NCI-H1417 (cell line): Measurements from ENCODE around the gene CAB39L.

Experiments
- DNase-seq, 3 experiments: peaks; one replicate each; lab custom pipeline; 2025; lab: John Stamatoyannopoulos, UW

The CAB39L gene

GRCh38 chr13:49443704-49444523 is at the start of gene CAB39L, which contains the start of gene SETDB2:
Gene CAB39L (minus strand): TSS chr13:49444064. CDS start chr13:49382910, 61,154 bp downstream.
Gene SETDB2 (plus strand): TSS chr13:49444274. CDS start chr13:49451894, 7,620 bp downstream.
- DNase-seq, result peak; percentile 97 to 99 (median 98)

DNA sequence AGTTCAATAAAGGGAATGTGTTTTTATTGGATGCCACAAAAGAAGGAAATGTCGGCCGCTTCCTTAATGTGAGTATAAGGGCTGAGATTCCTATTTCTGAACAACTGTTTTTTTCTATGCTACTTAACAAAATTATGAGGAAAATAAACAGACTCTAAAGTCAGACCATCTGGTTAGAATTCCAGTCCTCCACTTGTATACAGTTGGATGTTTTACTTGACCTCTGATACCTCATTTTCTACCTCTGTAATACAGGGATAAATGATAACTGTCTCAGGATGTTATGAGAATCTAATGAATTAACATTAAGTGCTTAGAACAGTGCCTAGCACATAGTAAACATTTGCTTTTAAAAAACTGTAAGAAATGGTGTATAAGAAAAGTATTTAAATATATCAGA is 44.7 kb upstream of the CAB39L start:
- no peak for DNase-seq

- no peak for DNase-seq
Observed at GRCh38 chr13:49481788-49482187, 37.9 kb upstream of the CAB39L start.

DNA sequence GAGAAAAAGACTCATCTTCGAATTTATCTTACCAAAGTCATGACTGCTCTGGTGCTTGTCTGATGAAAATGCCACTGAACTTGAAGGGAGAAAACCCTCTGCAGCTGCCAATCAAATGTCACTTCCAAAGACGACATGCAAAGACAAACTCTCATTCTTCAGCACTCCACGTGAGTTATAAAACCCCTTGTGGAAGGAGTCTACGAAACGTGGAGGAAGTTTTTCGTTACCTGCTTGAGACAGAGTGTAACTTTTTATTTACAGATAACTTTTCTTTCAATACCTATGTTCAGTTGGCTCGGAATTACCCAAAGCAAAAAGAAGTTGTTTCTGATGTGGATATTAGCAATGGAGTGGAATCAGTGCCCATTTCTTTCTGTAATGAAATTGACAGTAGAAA is 32.7 kb upstream of the CAB39L start:
- no peak for DNase-seq

DNA sequence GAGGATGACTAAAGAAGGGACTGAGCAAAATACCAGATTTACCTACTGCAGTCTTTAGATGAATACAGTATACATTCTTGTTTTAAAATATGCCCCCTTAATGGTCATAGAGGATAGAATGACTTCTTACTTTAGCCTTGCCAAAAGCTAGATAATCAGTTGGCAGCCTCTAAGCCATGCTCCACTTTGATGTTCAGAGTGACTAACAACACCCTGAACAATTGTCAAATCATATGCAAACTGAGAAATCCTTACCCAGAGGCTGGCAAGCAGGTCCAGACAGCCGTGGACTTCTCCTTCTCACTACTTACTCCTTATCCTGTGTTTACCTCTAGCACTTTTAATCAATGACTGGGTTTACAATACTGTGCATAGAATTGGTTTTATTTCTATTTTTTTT is 28.3 kb upstream of the CAB39L start:
- DNase-seq, result no peak

DNA sequence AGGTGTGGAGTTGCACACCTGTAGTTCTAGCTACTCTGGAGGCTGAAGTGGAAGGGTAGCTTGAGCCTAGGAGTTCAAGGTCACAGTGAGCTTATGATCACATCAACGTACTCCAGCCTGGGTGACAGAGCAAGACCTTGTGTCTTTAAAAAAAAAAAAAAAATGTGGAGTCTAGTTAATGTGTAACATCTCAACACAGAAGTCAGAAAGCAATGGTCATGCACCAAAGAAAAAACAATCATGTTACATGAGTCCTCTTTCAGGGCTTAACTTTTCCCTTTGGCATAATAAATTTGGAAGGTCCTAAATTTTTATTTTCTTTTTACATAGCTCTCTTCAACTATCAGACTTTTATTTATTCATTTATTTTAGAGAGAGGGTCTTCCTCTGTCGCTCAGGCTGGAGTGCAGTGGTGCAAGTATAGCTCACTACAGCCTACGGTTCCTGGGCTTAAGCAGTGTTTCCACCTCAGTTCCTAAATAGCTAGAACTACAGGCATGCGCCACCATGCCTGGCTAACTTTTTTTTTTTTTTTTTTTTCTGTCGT is 22.5 kb upstream of the CAB39L start:
- no peak for DNase-seq

GRCh38 chr13:49464621-49465325 is 20.9 kb upstream of the CAB39L start:
- DNase-seq, result no peak

- no peak for DNase-seq
Observed at GRCh38 chr13:49464085-49464484, 20.2 kb upstream of the CAB39L start.

DNA sequence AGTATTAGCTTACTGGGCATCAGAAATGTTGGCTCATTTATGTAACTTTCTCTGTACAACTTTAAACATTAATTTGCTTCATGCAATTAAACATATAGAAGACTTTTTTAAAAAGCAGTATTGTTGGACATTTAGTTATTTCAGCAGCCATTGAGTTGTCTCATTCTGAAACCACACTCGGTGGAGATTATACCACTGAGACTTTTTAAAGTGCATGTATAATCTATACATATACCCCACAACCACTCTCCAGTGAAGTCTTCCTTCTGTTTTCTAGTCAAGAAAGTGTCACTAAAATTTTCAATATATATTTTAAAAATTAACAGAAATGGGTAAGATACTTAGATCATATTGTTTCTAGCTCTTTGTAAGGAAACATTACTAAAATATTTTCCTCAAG is 15.7 kb upstream of the CAB39L start:
- no peak for DNase-seq

- DNase-seq, result no peak
Observed at GRCh38 chr13:49457221-49457620, 13.4 kb upstream of the CAB39L start.

GRCh38 chr13:49456156-49456555 is 12.3 kb upstream of the CAB39L start:
- no peak for DNase-seq

- DNase-seq, result no peak
Observed at GRCh38 chr13:49455007-49455398, 11.1 kb upstream of the CAB39L start.

DNA sequence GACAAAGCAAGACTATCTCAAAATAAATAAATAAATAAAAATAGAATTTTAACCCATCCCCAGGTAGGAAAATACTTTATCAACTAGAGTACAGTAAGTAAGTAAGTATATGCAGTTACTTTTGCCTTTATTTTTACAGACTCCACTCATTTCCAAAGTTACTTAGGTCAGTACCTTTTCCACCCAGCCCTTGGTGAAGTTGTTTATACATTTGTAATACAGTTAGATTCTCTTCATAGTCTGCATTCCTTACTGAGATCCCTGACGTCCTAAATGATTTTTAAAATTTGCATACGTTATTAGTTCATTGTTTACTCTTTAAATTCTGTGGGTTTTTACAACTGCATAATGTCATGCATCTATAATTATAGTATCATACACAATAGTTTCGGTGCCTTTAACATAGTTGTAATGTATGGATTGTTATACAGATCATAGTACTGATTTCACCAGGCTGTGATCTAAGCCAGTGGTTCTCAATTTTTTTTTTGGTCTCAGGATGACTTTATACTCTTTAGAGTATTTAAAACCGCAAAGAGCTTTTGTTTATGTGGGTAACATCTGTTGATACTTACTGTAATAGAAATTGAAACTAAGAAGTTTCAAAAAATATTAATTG is 10.6 kb upstream of the CAB39L start:
- DNase-seq, result no peak

DNA sequence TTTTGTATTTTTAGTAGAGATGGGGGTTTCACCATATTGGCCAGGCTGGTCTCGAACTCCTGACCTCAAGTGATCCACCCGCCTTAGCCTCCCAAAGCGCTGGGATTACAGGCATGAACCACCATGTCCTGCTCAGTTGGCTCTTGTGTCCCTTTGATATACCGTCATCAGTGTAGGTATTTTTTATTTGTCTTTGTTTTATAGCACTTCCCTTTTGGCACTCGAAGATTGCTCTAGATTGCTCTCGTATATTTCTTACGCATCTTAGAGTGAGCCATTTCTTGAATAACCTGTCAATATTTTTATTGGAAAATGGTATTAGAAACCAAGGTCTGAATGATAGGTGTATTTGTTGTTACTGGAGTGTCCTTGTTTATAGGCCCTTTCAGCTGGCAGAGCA is 9.6 kb upstream of the CAB39L start:
- no peak for DNase-seq

- DNase-seq, result no peak
Observed at GRCh38 chr13:49452725-49453457, 9.0 kb upstream of the CAB39L start.

- no peak for DNase-seq
Observed at GRCh38 chr13:49450105-49450819, 6.4 kb upstream of the CAB39L start.

GRCh38 chr13:49448753-49449152 is 4.9 kb upstream of the CAB39L start:
- no peak for DNase-seq

- no peak for DNase-seq
Observed at GRCh38 chr13:49446473-49446872, 2.6 kb upstream of the CAB39L start.

DNA sequence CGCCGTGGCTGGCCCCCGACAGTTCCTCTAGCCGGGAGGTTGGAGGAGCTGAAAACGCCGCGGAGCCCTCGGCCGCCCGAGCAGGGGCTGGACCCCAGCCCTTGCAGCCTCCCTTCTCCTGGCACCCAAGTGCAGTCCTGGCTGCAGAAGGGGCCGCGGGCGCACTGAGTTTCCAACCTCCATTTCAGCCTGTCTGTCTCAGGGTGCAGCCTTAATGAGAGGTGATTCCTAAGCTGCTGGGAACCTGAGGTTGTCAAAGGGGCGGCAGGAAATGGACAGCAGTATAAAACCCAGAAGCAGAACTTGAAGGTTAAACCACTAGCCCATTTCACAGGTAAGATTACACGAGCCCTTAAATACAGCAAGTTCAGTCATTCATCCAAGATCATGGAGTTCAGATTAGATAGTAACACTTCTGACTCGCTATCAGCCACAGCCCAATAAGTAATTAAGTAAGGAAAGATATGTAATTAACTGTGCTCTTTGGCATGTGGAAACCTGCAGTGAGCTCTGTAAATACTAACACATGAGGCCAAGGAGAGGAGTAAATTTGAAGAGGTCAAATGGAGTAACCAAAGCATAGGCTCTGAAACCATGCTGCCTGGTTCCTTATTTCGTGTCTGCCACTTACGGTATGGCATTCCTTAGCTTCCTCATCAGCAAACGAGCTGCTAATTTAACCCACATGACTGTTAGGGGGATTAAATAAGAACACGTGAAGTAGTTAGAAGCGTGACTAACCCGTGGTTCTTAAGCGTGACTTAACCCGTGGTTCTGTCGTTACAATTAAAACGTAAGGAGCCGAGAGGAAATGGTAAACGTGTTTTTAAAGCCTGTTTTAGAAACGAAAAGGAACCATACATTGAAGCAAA is 896 bp upstream of the CAB39L start:
- peak in 2 of 3 experiments; percentile 62 to 88 for DNase-seq

GRCh38 chr13:49443357-49443703 is 534 bp downstream of the CAB39L start:
- DNase-seq, result peak in 1 of 3 experiments; percentile 75
